ENCODE data around the gene LARGE1.
A peak's percentile ranks its signal among the peaks of the same experiment; 100 is the strongest.

LARGE1 gene

DNA sequence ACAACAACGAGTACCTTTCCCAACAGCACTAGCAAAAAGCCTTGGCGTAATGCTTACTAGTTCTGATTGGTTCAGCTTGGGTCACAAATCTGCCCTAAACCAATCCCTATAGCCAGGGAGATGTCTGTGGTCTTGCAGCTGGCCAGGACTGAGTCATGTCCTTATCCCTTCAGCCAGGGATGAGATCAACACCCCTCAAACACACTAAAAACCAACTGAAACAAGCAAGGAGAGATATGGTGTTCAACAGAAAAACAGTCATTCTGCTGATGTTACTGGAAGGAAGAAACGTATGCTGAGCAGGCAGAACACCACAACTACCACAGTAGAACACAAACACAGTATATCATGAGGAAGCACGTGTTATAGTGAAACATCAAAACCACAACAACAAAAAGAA is 375.6 kb downstream of the LARGE1 start:
- DNase-seq = peak; percentile 22

DNA sequence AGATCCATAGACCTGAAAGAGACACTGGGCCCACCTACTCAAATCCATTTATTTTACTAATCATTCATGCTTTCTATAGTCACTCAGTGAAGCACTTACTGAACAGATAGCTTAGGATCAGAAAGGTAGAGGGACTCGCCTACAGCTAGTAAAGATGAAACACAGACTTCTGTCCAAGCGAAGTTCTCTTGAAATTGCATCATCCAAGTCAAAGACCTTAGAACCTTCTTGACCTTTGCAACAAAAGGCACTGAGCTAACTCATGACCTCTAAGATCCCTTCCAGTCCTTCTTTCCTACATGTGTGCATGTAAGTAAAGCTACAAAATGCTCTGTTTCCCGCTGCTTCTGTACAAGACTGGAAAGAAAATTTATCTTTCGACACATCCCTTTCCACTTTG is 377.6 kb downstream of the LARGE1 start:
- no peak for DNase-seq

DNA sequence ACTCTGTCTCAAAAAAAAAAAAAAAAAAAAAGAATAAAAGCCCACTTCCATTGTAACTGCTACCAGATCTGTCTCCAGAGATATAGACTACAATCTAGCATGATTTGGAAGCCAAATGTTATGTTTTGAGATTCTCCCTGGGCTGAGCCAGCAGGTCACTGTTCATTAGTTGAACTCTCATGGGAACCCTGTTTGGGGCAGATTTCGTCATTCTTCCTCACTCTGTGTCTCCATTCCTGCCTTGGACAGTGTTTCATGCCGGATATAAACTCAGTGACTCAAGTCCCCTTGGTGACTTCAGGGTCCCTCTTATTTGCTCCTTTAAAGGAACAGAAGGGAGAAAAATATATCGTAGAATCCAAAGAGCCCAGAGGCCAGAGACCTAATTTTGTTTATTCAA is 378.1 kb downstream of the LARGE1 start:
- DNase-seq = no peak

- no peak for DNase-seq
Measured at GRCh38 chr22:33539902-33540751, 380.1 kb downstream of the LARGE1 start.

- DNase-seq = no peak
Measured at GRCh38 chr22:33539202-33539901, 380.9 kb downstream of the LARGE1 start.

- DNase-seq = no peak
Measured at GRCh38 chr22:33538277-33538885, 381.9 kb downstream of the LARGE1 start.

DNA sequence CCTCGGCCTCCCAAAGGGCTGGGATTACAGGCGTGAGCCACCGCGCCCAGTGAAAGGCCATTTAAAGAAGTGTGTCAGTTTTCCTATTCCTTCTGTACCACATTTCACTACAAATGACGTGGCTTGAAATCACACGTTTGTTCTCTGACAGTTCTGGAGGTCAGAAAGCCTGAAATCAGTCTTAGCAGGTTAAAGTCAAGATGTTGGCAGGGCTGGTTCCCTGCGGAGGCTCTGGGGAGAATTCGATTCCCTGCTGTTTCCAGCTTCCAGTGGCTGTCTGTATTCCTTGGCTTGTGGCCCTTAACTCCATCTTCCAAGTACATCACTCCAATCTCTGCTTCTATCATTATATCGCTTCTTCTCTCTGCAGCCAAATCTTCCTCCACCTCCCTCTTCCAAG is 383.2 kb downstream of the LARGE1 start:
- DNase-seq = no peak

DNA sequence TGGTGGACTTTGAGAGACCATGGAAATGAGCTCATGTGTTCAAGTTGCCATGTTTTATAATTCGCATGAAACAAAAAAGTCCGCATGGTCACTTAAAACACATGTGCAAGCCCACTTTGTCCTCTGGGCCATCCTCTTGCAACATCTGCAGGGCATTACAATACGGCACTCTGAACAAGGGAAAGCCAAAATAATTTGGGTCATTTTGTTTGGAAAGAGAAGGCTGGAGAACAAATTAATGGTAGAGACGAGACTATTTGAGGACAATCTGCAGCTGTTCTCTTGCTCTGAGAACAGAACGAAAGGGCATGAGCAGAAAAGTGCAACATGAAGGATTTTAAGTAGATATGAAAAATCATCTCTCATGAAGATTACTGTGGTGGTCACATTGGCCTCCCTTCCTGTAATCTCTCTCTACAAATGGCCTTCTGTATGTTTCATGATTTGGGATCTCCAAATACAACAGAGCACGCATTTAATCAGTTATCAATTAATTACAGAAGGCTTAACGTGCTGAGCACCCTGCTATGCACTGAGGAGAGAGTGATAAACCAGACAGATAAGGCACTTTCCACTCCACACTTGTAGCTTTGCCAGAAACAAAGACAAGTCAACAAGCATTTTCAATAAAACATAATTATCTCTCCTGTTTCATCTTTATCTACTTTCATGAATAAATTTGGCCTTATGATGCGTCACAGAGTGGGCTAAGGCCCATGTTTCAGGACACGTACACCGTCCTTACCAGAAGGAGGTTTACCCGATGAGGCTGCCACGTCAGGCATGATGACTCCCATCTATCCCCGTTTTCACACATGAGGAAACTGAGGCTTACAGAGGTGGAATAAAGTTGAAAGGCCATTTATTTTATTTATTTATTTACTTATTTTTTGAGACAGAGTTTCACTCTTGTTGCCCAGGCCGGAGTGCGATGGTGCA is 384.1 kb downstream of the LARGE1 start:
- no peak for DNase-seq

- DNase-seq = no peak
Measured at GRCh38 chr22:33529424-33530113, 390.7 kb downstream of the LARGE1 start.

DNA sequence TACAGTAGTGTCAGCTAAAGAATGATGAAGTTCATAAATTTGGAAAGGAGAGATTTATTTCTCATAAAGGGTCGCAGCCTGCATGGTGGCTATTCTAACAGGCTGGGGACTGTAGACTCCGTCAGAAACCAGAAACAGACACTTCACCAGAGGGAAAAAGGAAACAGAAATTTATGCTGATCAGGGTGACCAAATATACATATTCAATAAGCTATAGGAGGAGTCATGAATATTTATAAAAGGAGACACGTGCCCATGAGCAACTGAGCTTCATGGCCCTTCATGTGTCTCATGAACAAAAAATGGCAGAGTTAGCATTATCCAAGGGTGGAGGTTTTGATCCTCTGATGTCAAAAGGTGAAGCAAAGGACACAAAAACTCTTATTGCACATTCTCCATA is 392.1 kb downstream of the LARGE1 start:
- DNase-seq = no peak

- DNase-seq = no peak
Measured at GRCh38 chr22:33526434-33527107, 393.7 kb downstream of the LARGE1 start.

DNA sequence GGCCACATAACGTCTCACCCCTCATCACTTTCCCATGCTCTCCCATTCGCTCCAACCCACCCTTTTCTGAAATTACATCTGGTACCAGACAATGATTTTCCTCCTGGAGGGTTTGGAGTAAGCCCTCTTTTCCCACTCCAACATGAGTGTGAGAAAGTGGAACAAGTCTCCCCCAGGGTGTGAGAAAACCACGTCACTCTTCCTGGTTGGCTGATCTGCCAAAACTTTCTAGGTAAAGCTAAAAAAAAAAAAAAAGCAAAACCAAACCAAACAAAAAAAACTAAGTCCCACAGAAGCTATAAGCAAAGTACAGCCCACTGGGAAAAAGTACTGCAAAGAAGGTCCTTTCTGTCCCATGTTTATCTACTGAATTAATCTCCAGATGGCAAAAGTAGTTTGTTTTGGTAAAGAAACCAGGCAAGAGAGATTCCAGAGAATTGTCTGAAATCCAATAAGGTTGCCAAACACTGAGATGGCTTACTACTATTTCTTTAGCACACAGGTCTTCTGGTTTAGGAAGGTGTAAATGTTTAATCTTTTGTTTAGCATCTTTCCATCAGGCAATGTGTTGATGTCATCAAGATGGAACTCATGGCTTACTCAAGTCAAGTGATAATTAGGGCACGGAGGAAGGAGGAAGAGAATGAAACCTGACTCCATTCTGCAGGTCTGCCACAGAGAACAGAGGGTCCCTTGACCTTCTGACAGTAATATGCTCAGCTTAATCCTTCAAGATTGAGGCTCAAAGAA is 395.6 kb downstream of the LARGE1 start:
- DNase-seq = no peak

DNA sequence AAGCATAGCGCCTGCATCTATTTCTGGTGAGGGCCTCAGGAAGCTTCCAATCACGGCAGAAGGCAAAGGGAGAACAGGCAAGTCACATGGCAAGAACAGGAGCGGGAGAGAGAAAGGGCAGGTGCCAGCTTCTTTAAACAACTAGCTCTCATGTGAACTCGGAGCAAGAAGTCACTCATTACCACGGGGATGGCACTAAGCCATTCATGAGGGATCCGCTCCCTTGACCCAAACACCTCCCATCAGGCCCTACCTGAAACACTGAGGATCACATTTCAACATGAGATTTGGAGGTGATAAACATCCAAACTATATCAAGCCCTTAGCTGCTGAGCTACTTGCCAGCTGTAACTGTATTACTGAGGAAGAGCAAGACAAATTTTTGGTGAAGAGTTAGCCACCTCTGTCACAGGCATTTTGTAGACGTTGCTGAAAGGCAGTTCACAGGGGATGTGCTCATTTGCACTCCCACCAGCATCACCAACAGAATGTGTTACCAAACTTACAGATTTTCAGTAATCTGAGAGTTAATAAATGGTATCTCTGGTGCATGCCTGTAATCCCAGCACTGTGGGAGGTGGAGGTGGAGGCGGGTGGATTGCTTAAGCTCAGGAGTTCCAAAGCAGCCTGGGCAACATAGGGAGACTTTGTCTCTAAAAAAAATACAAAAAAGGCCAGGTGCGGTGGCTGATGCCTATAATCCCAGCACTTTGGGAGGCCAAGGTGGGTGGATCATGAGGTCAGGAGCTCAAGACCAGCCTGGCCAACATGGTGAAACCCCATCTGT is 398.2 kb downstream of the LARGE1 start:
- DNase-seq = no peak

GRCh38 chr22:33520904-33521780 is 399.1 kb downstream of the LARGE1 start:
- no peak for DNase-seq

GRCh38 chr22:33519974-33520903 is 400.0 kb downstream of the LARGE1 start:
- DNase-seq = no peak

DNA sequence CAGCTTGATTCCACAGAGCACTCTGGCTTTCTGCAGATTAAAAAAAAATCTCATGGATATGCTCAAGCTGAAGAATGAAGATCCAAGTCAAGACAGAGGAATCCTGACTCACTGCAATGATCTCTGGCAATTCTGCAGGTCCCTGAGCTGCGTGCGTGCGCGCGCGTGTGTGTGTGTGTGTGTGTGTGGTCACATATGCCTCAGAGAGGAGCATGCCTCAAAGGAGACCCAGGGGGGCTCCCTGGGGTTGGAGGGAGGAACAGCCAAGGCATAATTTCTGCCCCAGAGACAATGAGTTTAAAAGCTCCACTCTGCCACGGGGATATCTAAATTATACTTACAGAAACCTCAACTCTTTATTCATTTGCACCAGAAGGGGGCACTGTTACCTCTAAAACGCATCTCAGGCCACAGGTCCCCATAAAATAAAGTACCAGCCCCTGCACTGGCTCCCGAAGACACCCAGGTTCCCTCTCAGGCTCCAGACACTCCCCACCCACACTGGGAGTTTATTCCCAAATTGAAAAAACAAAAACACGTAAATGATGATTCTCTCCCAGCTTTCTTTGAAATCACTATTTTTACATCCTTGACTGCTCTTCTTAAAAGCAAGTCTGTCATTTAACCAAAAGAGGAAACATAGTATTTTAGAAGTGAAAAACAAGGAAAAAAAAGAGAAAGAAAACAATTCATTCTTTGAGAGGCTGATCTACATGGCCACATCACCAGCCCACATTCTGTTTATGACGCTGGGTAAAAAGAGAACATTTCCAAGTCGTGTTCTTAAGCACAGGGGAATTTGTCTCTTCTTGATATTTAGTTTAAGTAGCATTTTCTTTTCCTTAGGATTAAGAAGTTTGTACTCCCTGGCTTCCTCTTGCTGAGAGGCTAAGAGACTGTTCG is 401.0 kb downstream of the LARGE1 start:
- peak; percentile 68 for DNase-seq

GRCh38 chr22:33518405-33518804 is 401.9 kb downstream of the LARGE1 start:
- DNase-seq = no peak

Measured in hematopoietic multipotent progenitor cell treated with erythropoietin and hydrocortisone succinate and interleukin-3 and kit ligand, for 4 days (in vitro differentiated cells).